Keratinocyte (primary cell): Measurements from ENCODE around the gene ALG12. TPM values are rescaled to one million over a fixed set of nuclear protein-coding genes. Genes with fewer than 3 reads are reported as not detected.
A peak's percentile ranks its signal among the peaks of the same experiment; 100 is the strongest.

ENCODE experiments used
- DNase-seq: peaks from one replicate; pipeline ENCODE4 v3.0.0-alpha.2; 2011; ENCODE audit warnings: low read depth, missing footprints, low spot score
- FAIRE-seq: peaks from 2 replicates; lab custom pipeline; 2011; peaks lifted over from hg19 to GRCh38; lab: Jason Lieb, UNC
- H2AFZ ChIP-seq: 2 replicates; pipeline ENCODE4 v1.6.0; 2012; ENCODE audit warnings: low read length, control low read depth, inconsistent platforms; ENCODE audit not compliant: control insufficient read depth
- H3K27ac ChIP-seq: 2 replicates; pipeline ENCODE4 v1.5.1; 2011; ENCODE audit warnings: low read length; ENCODE audit not compliant: control insufficient read depth, insufficient read depth
- H3K27me3 ChIP-seq: 3 replicates; pipeline ENCODE4 v1.6.0; 2011; ENCODE audit warnings: low read length; ENCODE audit not compliant: control insufficient read depth, insufficient read depth; ENCODE audit errors: extremely low read depth
- H3K36me3 ChIP-seq, 2 experiments: 2 replicates in 1 of 2; 3 replicates in 1 of 2; pipeline ENCODE4 v1.5.1; 2011; ENCODE audit warnings: low read length in 2 of 2, mild to moderate bottlenecking in 1 of 2; ENCODE audit not compliant: control insufficient read depth in 2 of 2, insufficient read depth in 2 of 2; ENCODE audit errors: extremely low read depth in 1 of 2
- H3K4me1 ChIP-seq: 3 replicates; pipeline ENCODE4 v1.5.1; 2011; ENCODE audit warnings: low read length; ENCODE audit not compliant: control insufficient read depth, insufficient read depth; ENCODE audit errors: extremely low read depth
- H3K4me2 ChIP-seq: 3 replicates; pipeline ENCODE4 v1.6.0; 2011; ENCODE audit warnings: low read depth, low read length; ENCODE audit not compliant: control insufficient read depth, insufficient read depth; ENCODE audit errors: extremely low read depth
- H3K4me3 ChIP-seq, 3 experiments: fragments of 200-600 bp in 1 of 3; sonication (generic) in 1 of 3; 2 replicates in 2 of 3; 3 replicates in 1 of 3; pipeline ENCODE4 v1.5.1; 2011 to 2016; ENCODE audit warnings: low read length in 3 of 3, mild to moderate bottlenecking in 3 of 3, control low read depth in 2 of 3, inconsistent platforms in 1 of 3, low read depth in 1 of 3, mixed read lengths in 1 of 3, mixed run types in 1 of 3, moderate library complexity in 1 of 3; ENCODE audit not compliant: control insufficient read depth in 2 of 3, insufficient read depth in 2 of 3; ENCODE audit errors: extremely low read depth in 1 of 3
- H3K79me2 ChIP-seq: 2 replicates; pipeline ENCODE4 v1.6.0; 2012; ENCODE audit warnings: low read length; ENCODE audit not compliant: control insufficient read depth, insufficient read depth
- H3K9ac ChIP-seq: 3 replicates; pipeline ENCODE4 v1.6.0; 2011; ENCODE audit warnings: low read length; ENCODE audit not compliant: control insufficient read depth, insufficient read depth; ENCODE audit errors: extremely low read depth
- H3K9me1 ChIP-seq: 3 replicates; pipeline ENCODE4 v1.6.0; 2011; ENCODE audit warnings: low read length; ENCODE audit not compliant: control insufficient read depth, insufficient read depth; ENCODE audit errors: extremely low read depth
- H3K9me3 ChIP-seq: 2 replicates; pipeline ENCODE4 v1.5.1; 2012; ENCODE audit warnings: low read depth, low read length; ENCODE audit not compliant: control insufficient read depth
- H4K20me1 ChIP-seq: 3 replicates; pipeline ENCODE4 v1.6.0; 2011; ENCODE audit warnings: low read length; ENCODE audit not compliant: control insufficient read depth, insufficient read depth; ENCODE audit errors: extremely low read depth
- CTCF ChIP-seq, 3 experiments: IDR thresholded peaks in 1 of 3; conservative IDR thresholded peaks in 1 of 3; optimal IDR thresholded peaks in 1 of 3; 2 replicates in 2 of 3; 3 replicates in 1 of 3; pipeline versions ENCODE3 to v1.5.1; 2011; ENCODE audit warnings: low read length in 3 of 3, mild to moderate bottlenecking in 3 of 3, moderate library complexity in 2 of 3, control low read depth in 1 of 3, inconsistent platforms in 1 of 3; ENCODE audit not compliant: insufficient read depth in 2 of 3; ENCODE audit errors: extremely low read depth in 1 of 3
- EZH2 ChIP-seq: IDR thresholded peaks from one replicate; pipeline ENCODE4 v1.6.1; 2012; ENCODE audit warnings: inconsistent platforms, mild to moderate bottlenecking, low read length, moderate library complexity
- dilution Hi-C: fragments of 300-500 bp; cut with MboI; formaldehyde crosslinking; loops from one replicate; pipeline ENCODE4 v1.7.0; 2020; ENCODE audit warnings: low sequenced_read_pairs; ENCODE audit not compliant: extremely low pct_ligation_motif_present
- polyA plus RNA-seq, 5 experiments: library from polyadenylated mRNA; depleted of rRNA in 3 of 5; stranded (reverse) in 3 of 5; stranded (forward) in 1 of 5; unstranded in 1 of 5; fragments of >200 nt; gene quantifications; 1 replicate in 1 of 5; 2 replicates in 3 of 5; 3 replicates in 1 of 5; pipeline versions ENCODE4 v1.2.1 to v1.2.3, GENCODE V29; 2011 to 2012; ENCODE audit warnings: missing spikeins in 2 of 5, low read depth in 1 of 5, low replicate concordance in 1 of 5

The ALG12 gene
- polyA plus RNA-seq, 1 donor (not counting 4 experiments of a cell fraction or from before 2014, with no cell fraction given): 6.3 TPM

DNA sequence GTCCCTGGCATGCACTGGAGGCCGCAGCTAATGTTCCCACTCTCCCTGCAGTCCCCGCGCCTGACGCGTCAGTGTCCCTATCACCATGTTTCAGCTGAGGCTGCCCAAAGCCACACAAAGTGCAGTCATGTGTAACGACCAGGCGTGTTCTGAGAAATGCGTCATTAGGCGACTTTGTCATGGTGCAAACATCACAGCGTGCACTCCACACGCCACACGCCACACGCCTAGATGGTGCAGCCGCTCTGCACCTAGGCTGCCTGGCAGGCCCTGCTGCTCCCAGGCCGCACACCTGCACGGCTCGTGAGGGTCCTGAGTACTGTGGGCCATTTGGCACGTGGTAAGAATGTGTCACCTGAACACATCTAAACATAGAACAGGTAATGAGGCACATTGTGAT is 2.6 kb upstream of the ALG12 start:
- no peak overlapping the region for H3K27ac ChIP-seq
- TF ChIP-seq EZH2 (no peak), CTCF (optimal IDR thresholded peaks at IDR 0.05 in 1 of 3, IDR thresholded peaks at IDR 0.05 in 1 of 3, conservative IDR thresholded peaks at IDR 0.05 in 1 of 3; ENCODE audit: extremely low read depth in 1 of 3, insufficient read depth in 2 of 3, low read length in 3 of 3) (no peak)
- H3K4me2 ChIP-seq: no peak overlapping the region
- no peak for FAIRE-seq
- H2AFZ ChIP-seq: no peak overlapping the region
- H3K9me1 ChIP-seq: no peaks in the 10 kb centered on the region
- no peak overlapping the region for H3K9ac ChIP-seq
- dilution Hi-C loops: no loop called here
- peaks cover 12% of the 10 kb centered on the region for H3K79me2 ChIP-seq
- no peaks in the 10 kb centered on the region for H3K9me3 ChIP-seq
- no peaks in the 10 kb centered on the region for H3K27me3 ChIP-seq
- no peak for DNase-seq
- H3K36me3 ChIP-seq: peaks cover 13 to 16% of the 10 kb centered on the region in 2 experiments
- no peaks in the 10 kb centered on the region for H4K20me1 ChIP-seq
- H3K4me1 ChIP-seq: peaks cover 10% of the 10 kb centered on the region
- H3K4me3 ChIP-seq: no peak overlapping the region

- Histone ChIP-seq H3K4me2 (peak overlapping the region; percentile 84), H4K20me1 (no peaks in the 10 kb centered on the region), H3K27ac (peak overlapping the region; percentile 36), H3K9me3 (no peaks in the 10 kb centered on the region), H3K4me3 (peak overlapping the region; percentile 72 to 87 (median 83)), H2AFZ (peak overlapping the region; percentile 40), H3K79me2 (peaks cover 12% of the 10 kb centered on the region), H3K27me3 (no peaks in the 10 kb centered on the region), H3K36me3 (peaks cover 12 to 13% of the 10 kb centered on the region in 2 experiments), H3K4me1 (peaks cover 10% of the 10 kb centered on the region), H3K9ac (peak overlapping the region; percentile 71), H3K9me1 (no peaks in the 10 kb centered on the region)
- no peak for DNase-seq
- dilution Hi-C loops: no loop called here
- FAIRE-seq: no peak
- TF ChIP-seq CTCF (optimal IDR thresholded peaks at IDR 0.05 in 1 of 3, IDR thresholded peaks at IDR 0.05 in 1 of 3, conservative IDR thresholded peaks at IDR 0.05 in 1 of 3; ENCODE audit: extremely low read depth in 1 of 3, insufficient read depth in 2 of 3, low read length in 3 of 3): no peak
- no peak for TF ChIP-seq EZH2
These were observed 958 bp upstream of the ALG12 start for GRCh38 chr22:49918911-49919881.
